Esophagus muscularis mucosa (tissue), 4 donors: Measurements from ENCODE around the gene ZBP1. TPM values are rescaled to one million over a fixed set of nuclear protein-coding genes. Genes with fewer than 3 reads are reported as not detected.

Experiments
- DNase-seq: peaks from one replicate; pipeline ENCODE4 v3.0.0-alpha.2; 2017; ENCODE audit errors: extremely low spot score
- H3K27ac ChIP-seq, 4 donors: fragments of 200-600 bp; sonication (generic); replicated peaks in 1 of 4; 1 replicate in 3 of 4; 2 replicates in 1 of 4; pipeline ENCODE4 v1.5.1; 2016 to 2019; ENCODE audit warnings: mild to moderate bottlenecking in 1 of 4
- H3K27me3 ChIP-seq, 4 donors: fragments of 200-600 bp; sonication (generic); one replicate each; pipeline versions ENCODE4 v1.5.1 to v1.6.0; 2016 to 2019
- H3K36me3 ChIP-seq, 4 donors: fragments of 200-600 bp; sonication (generic); one replicate each; pipeline ENCODE4 v1.5.1; 2016 to 2019
- H3K4me1 ChIP-seq, 4 donors: fragments of 200-600 bp; sonication (generic); one replicate each; pipeline ENCODE4 v1.5.1; 2016 to 2019
- H3K4me3 ChIP-seq, 4 donors: fragments of 200-600 bp; sonication (generic); 1 replicate in 2 of 4; 2 replicates in 2 of 4; pipeline ENCODE4 v1.5.1; 2016 to 2019; ENCODE audit warnings: mild to moderate bottlenecking in 4 of 4, moderate library complexity in 1 of 4
- H3K9me3 ChIP-seq, 4 donors: fragments of 200-600 bp; sonication (generic); 1 replicate in 3 of 4; 2 replicates in 1 of 4; pipeline ENCODE4 v1.5.1; 2016 to 2019
- CTCF ChIP-seq, 3 experiments: fragments of 200-600 bp in 2 of 3; fragments of 450-650 bp in 1 of 3; sonication (generic) in 2 of 3; IDR thresholded peaks; one replicate each; pipeline ENCODE4 v1.5.1; 2017 to 2019; ENCODE audit warnings: antibody characterized with exemption in 3 of 3, mild to moderate bottlenecking in 2 of 3, moderate library complexity in 1 of 3
- EP300 ChIP-seq: sonication (generic); formaldehyde crosslinking; IDR thresholded peaks from one replicate; pipeline ENCODE4 v1.6.1; 2017; ENCODE audit warnings: antibody characterized with exemption
- POLR2A ChIP-seq: fragments of 450-650 bp; IDR thresholded peaks from one replicate; pipeline ENCODE4 v1.6.1; 2017; ENCODE audit warnings: antibody characterized with exemption, moderate library complexity, mild to moderate bottlenecking, low read depth
- POLR2AphosphoS5 ChIP-seq, 2 donors: sonication (generic); formaldehyde crosslinking; IDR thresholded peaks; one replicate each; pipeline ENCODE4 v1.6.1; 2017; ENCODE audit warnings: antibody characterized with exemption in 2 of 2
- WGBS: methylation state at CpG from one replicate; pipeline ENCODE4 v1.1.5; 2018; 5-methylcytosine and 5-hydroxymethylcytosine counted together
- intact Hi-C: fragments of 100-400 bp; cut with DNase I; formaldehyde crosslinking; loops from one replicate; pipeline ENCODE4 v1.15.1; 2023
- total RNA-seq, 4 donors: library from RNA; depleted of rRNA; stranded (reverse); fragments of >200 nt; gene quantifications; one replicate each; pipeline versions ENCODE4 v1.1.0 to v1.2.1, GENCODE V29; 2016

The ZBP1 gene
- total RNA-seq, 4 donors from 2014 or later, result 0.33 to 0.75 TPM; not detected in 2

GRCh38 chr20:57566803-57567459, 53.3 kb downstream of the ZBP1 start:
- WGBS, result 65% methylated on average over 10 of the region's 10 CpGs
- Histone ChIP-seq H3K4me3 (no peak overlapping the region), H3K27ac (no peak overlapping the region), H3K36me3 (no peaks in the 10 kb centered on the region), H3K4me1 (no peaks in the 10 kb centered on the region), H3K27me3 (peaks cover 0 to 20% (median 0%) of the 10 kb centered on the region in 4 donors), H3K9me3 (no peaks in the 10 kb centered on the region)
- intact Hi-C loops, result no loop called here
- no peak for DNase-seq
- TF ChIP-seq POLR2A, result no peak
- no peak for TF ChIP-seq POLR2AphosphoS5 (IDR thresholded peaks at IDR 0.05)
- no peak for TF ChIP-seq EP300
- no peak for TF ChIP-seq CTCF (IDR thresholded peaks at IDR 0.05)

- no peak overlapping the region for H3K27ac ChIP-seq
These were observed 53.8 kb downstream of the ZBP1 start for GRCh38 chr20:57566399-57566798.

GRCh38 chr20:57564951-57565642, 55.1 kb downstream of the ZBP1 start:
- peaks cover 0 to 3% (median 0%) of the 10 kb centered on the region in 4 donors for H3K4me1 ChIP-seq
- TF ChIP-seq POLR2AphosphoS5 (IDR thresholded peaks at IDR 0.05) (no peak), EP300 (no peak), CTCF (IDR thresholded peaks at IDR 0.05) (no peak), POLR2A (no peak)
- intact Hi-C loops, result no loop called here
- peaks cover 0 to 20% (median 0%) of the 10 kb centered on the region in 4 donors for H3K27me3 ChIP-seq
- H3K36me3 ChIP-seq, result no peaks in the 10 kb centered on the region
- WGBS, result 90% methylated on average over 10 of the region's 11 CpGs
- no peaks in the 10 kb centered on the region for H3K9me3 ChIP-seq
- H3K4me3 ChIP-seq, result no peak overlapping the region
- DNase-seq, result no peak
- no peak overlapping the region for H3K27ac ChIP-seq

More at GRCh38 chr20:57566399-57566798, 53.8 kb downstream of the ZBP1 start:
- H3K4me1 ChIP-seq, result no peaks in the 10 kb centered on the region
- intact Hi-C loops, result no loop called here
- peaks cover 0 to 20% (median 0%) of the 10 kb centered on the region in 4 donors for H3K27me3 ChIP-seq
- no peak for TF ChIP-seq EP300
- TF ChIP-seq POLR2AphosphoS5 (IDR thresholded peaks at IDR 0.05), result no peak
- no peak for TF ChIP-seq CTCF (IDR thresholded peaks at IDR 0.05)
- TF ChIP-seq POLR2A, result no peak
- no peak for DNase-seq
- no peaks in the 10 kb centered on the region for H3K36me3 ChIP-seq
- H3K9me3 ChIP-seq, result no peaks in the 10 kb centered on the region
- 29% methylated on average over 1 of the region's 1 CpG for WGBS
- no peak overlapping the region for H3K4me3 ChIP-seq

- Histone ChIP-seq H3K27me3 (peaks cover 0 to 20% (median 0%) of the 10 kb centered on the region in 4 donors), H3K4me3 (no peak overlapping the region), H3K4me1 (peaks cover 0 to 3% (median 0%) of the 10 kb centered on the region in 4 donors), H3K27ac (no peak overlapping the region), H3K9me3 (no peaks in the 10 kb centered on the region), H3K36me3 (no peaks in the 10 kb centered on the region)
- intact Hi-C loops, result no loop called here
- 95% methylated on average over 12 of the region's 14 CpGs for WGBS
- no peak for TF ChIP-seq POLR2AphosphoS5 (IDR thresholded peaks at IDR 0.05)
- no peak for TF ChIP-seq POLR2A
- TF ChIP-seq EP300, result no peak
- no peak for TF ChIP-seq CTCF (IDR thresholded peaks at IDR 0.05)
- DNase-seq, result no peak
These were observed 55.9 kb downstream of the ZBP1 start for GRCh38 chr20:57564180-57564802.
